ENCODE results near the gene ASPN. TPM values are rescaled to one million over a fixed set of nuclear protein-coding genes. Genes with fewer than 3 reads are reported as not detected.

Gene ASPN
- total and polyA plus RNA-seq, 9 of the 15 experiments (the other 6 are each of a cell fraction or from before 2014, with no cell fraction given), result 0.03 to 0.07 TPM; not detected in 7

DNA sequence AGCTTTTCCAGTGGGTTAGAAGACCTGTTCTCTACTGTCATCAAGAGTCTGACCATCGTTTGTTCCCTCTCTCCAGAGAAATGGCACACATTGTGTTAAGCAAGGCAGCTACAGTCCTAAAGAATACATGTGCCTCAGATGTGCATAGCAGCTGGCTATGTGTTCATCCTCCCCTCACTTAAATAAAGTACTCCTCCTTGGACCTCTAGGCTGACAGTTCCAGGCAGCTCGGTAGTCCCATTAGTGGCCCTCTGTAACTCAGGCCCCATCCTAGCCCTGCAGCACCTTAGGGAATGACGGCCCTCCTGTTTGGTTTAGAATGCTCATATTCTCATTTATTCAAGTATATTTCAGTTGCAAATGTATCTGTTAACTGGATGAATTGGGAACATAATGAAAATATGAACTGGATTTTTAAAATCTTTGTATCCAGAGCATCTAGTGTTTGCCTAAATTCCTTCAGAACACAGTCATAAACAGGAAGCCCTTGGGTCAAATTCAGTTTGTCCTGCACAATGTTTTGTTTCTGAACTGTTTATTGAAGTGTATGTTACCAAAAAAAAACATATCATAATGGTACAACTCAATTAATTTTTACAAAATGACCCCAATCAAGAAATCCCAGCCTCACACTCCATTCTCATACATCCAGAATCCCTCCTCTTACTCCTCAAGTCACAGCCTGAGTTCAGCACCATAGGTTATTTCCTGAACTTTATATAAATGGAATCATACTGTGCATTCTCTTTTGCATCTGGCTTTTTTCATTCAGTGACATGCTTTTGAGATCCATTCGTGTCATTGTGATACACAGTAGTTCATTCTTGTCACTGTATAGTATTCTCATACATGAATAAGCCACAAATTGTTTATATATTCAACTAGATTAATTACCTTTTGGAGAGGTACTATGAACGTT, 1.6 kb upstream of the ASPN start:
- FAIRE-seq, result no peak
- in situ Hi-C loops (cut with MboI) (no loop called here), intact Hi-C loops (cut with micrococcal nuclease) (no loop called here)
- no peaks in the 10 kb centered on the region for H3K36me3 ChIP-seq (ENCODE audit: control insufficient read depth, insufficient read depth, low read length)
- H3K27ac ChIP-seq (ENCODE audit: extremely low read depth, low read depth, low read length), result no peak overlapping the region
- 60% methylated on average over 5 of the region's 5 CpGs for WGBS (ENCODE audit: insufficient coverage, low coverage, missing lambda C conversion rate)
- no peak for ATAC-seq
- no peak overlapping the region for H3K4me2 ChIP-seq (ENCODE audit: insufficient read depth, low read length)
- TF ChIP-seq, protein P1, sequence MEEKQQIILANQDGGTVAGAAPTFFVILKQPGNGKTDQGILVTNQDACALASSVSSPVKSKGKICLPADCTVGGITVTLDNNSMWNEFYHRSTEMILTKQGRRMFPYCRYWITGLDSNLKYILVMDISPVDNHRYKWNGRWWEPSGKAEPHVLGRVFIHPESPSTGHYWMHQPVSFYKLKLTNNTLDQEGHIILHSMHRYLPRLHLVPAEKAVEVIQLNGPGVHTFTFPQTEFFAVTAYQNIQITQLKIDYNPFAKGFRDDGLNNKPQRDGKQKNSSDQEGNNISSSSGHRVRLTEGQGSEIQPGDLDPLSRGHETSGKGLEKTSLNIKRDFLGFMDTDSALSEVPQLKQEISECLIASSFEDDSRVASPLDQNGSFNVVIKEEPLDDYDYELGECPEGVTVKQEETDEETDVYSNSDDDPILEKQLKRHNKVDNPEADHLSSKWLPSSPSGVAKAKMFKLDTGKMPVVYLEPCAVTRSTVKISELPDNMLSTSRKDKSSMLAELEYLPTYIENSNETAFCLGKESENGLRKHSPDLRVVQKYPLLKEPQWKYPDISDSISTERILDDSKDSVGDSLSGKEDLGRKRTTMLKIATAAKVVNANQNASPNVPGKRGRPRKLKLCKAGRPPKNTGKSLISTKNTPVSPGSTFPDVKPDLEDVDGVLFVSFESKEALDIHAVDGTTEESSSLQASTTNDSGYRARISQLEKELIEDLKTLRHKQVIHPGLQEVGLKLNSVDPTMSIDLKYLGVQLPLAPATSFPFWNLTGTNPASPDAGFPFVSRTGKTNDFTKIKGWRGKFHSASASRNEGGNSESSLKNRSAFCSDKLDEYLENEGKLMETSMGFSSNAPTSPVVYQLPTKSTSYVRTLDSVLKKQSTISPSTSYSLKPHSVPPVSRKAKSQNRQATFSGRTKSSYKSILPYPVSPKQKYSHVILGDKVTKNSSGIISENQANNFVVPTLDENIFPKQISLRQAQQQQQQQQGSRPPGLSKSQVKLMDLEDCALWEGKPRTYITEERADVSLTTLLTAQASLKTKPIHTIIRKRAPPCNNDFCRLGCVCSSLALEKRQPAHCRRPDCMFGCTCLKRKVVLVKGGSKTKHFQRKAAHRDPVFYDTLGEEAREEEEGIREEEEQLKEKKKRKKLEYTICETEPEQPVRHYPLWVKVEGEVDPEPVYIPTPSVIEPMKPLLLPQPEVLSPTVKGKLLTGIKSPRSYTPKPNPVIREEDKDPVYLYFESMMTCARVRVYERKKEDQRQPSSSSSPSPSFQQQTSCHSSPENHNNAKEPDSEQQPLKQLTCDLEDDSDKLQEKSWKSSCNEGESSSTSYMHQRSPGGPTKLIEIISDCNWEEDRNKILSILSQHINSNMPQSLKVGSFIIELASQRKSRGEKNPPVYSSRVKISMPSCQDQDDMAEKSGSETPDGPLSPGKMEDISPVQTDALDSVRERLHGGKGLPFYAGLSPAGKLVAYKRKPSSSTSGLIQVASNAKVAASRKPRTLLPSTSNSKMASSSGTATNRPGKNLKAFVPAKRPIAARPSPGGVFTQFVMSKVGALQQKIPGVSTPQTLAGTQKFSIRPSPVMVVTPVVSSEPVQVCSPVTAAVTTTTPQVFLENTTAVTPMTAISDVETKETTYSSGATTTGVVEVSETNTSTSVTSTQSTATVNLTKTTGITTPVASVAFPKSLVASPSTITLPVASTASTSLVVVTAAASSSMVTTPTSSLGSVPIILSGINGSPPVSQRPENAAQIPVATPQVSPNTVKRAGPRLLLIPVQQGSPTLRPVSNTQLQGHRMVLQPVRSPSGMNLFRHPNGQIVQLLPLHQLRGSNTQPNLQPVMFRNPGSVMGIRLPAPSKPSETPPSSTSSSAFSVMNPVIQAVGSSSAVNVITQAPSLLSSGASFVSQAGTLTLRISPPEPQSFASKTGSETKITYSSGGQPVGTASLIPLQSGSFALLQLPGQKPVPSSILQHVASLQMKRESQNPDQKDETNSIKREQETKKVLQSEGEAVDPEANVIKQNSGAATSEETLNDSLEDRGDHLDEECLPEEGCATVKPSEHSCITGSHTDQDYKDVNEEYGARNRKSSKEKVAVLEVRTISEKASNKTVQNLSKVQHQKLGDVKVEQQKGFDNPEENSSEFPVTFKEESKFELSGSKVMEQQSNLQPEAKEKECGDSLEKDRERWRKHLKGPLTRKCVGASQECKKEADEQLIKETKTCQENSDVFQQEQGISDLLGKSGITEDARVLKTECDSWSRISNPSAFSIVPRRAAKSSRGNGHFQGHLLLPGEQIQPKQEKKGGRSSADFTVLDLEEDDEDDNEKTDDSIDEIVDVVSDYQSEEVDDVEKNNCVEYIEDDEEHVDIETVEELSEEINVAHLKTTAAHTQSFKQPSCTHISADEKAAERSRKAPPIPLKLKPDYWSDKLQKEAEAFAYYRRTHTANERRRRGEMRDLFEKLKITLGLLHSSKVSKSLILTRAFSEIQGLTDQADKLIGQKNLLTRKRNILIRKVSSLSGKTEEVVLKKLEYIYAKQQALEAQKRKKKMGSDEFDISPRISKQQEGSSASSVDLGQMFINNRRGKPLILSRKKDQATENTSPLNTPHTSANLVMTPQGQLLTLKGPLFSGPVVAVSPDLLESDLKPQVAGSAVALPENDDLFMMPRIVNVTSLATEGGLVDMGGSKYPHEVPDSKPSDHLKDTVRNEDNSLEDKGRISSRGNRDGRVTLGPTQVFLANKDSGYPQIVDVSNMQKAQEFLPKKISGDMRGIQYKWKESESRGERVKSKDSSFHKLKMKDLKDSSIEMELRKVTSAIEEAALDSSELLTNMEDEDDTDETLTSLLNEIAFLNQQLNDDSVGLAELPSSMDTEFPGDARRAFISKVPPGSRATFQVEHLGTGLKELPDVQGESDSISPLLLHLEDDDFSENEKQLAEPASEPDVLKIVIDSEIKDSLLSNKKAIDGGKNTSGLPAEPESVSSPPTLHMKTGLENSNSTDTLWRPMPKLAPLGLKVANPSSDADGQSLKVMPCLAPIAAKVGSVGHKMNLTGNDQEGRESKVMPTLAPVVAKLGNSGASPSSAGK (IDR thresholded peaks at IDR 0.05), result no peak
- TF ChIP-seq ZNF316 (IDR thresholded peaks at IDR 0.05), result no peak
- no peak for TF ChIP-seq RUNX1 (IDR thresholded peaks at IDR 0.05; ENCODE audit: low read depth)
- TF ChIP-seq ZNF707 (CRISPR knock-in tag; conservative IDR thresholded peaks at IDR 0.05), result no peak
- TF ChIP-seq ZNF121 (CRISPR knock-in tag; conservative IDR thresholded peaks at IDR 0.05), result no peak
- TF ChIP-seq, protein P2, sequence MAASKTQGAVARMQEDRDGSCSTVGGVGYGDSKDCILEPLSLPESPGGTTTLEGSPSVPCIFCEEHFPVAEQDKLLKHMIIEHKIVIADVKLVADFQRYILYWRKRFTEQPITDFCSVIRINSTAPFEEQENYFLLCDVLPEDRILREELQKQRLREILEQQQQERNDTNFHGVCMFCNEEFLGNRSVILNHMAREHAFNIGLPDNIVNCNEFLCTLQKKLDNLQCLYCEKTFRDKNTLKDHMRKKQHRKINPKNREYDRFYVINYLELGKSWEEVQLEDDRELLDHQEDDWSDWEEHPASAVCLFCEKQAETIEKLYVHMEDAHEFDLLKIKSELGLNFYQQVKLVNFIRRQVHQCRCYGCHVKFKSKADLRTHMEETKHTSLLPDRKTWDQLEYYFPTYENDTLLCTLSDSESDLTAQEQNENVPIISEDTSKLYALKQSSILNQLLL (CRISPR knock-in tag; IDR thresholded peaks at IDR 0.05; ENCODE audit: borderline replicate concordance), result no peak
- no peak for TF ChIP-seq TSC22D4 (tag; IDR thresholded peaks at IDR 0.05)
- no peak for TF ChIP-seq MEF2A (IDR thresholded peaks at IDR 0.05; ENCODE audit: control insufficient read depth, low read depth, low read length)
- ChIA-PET POLR2A (interaction anchor here (1.0 kb wide), 1 partner anchor 10 kb away, joined by 3 read pairs; no protein-coding TSS in a partner anchor), CTCF (ENCODE audit: low intra/inter-chr PET ratio) (interaction anchor here (0.6 kb wide), 1 partner anchor 696 kb away, joined by 4 read pairs; no protein-coding TSS in a partner anchor)
- peaks cover 0 to 2% of the 10 kb centered on the region in 2 experiments; a peak in 2 of 5 replicates for H3K4me1 ChIP-seq (replicated peaks in 1 of 2; ENCODE audit: control insufficient read depth in 2 of 2, insufficient read depth in 2 of 2, low read length in 2 of 2)
- H4K20me1 ChIP-seq (replicated peaks; ENCODE audit: control insufficient read depth, insufficient read depth, low read length), result no peaks in the 10 kb centered on the region
- BruUV-seq (replicated peaks), result no TSS peak
- no peaks in the 10 kb centered on the region for H3K9me3 ChIP-seq (replicated peaks; ENCODE audit: control insufficient read depth, insufficient read depth, low read depth, low read length)
- H2AFZ ChIP-seq (ENCODE audit: low read depth, low read length), result no peak overlapping the region
- H3K4me3 ChIP-seq, result no peak overlapping the region
- H3K27me3 ChIP-seq (ENCODE audit: control insufficient read depth in 2 of 2, insufficient read depth in 2 of 2, low read length in 2 of 2), result no peaks in the 10 kb centered on the region
- no peak overlapping the region for H3K9ac ChIP-seq (ENCODE audit: insufficient read depth in 1 of 2, low read depth in 2 of 2, low read length in 2 of 2)
- no peak for DNase-seq (ENCODE audit: extremely low read depth in 1 of 4, low spot score in 3 of 4)
- H3K9me1 ChIP-seq (ENCODE audit: control insufficient read depth, insufficient read depth, low read length), result no peaks in the 10 kb centered on the region
- no peaks in the 10 kb centered on the region for H3K79me2 ChIP-seq (ENCODE audit: control insufficient read depth, insufficient read depth, low read length)

All from K562 (cell line).